Smooth muscle cell of the brain vasculature (primary cell): ENCODE data around the gene SECTM1.

ENCODE experiments used
- DNase-seq: peaks from one replicate; pipeline ENCODE4 v3.0.0-alpha.2; 2012; ENCODE audit warnings: low read depth, low spot score

Gene SECTM1

GRCh38 chr17:82315703-82316358, 17.7 kb downstream of the SECTM1 start:
- no peak for DNase-seq

DNA sequence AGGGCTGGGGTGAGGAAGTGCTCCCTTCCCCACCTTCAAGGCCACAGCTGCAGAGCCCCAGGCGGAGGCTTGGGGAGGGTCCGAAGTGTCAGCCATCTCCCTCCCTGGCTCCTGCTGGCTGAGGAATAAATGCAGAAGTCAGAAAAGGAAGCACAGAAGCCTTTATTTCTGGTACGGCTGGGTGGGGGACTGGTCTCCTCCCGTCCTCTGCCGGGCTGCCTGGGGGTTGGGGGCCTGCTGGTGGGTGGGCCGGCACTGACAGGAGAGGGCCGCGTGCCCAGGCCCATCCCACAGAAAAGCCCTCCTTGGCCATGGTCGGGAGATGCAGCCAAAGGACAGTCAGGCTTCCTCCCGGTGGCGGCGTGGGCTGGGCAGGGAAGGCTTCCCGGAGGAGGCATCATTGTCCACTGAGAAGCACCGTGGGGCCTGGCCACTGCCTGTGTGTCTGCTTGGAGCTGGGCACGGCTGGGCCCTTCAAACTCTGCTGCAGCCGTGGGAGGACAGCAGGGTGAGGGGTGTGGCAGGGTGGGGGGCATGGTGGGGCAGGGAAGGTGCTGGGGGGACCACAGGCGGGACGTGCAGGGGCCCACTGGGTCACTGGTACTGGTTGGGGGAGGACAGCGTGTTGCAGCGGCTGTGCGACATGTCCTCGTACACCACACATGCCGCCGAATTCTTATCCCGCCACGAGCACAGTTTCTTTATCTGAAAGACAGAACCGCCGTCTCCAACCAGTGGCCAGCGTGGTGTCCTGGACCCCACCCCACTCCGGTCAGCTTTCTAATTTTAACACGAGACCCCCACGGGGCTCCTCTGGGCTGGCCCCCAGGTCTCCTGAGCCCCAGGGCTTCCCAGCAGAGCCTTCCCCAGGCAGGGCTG, 18.6 kb downstream of the SECTM1 start:
- DNase-seq, result no peak

GRCh38 chr17:82314012-82314726, 19.4 kb downstream of the SECTM1 start:
- DNase-seq, result no peak

GRCh38 chr17:82313195-82314011, 20.2 kb downstream of the SECTM1 start:
- DNase-seq, result no peak

- DNase-seq, result no peak
Observed at GRCh38 chr17:82311971-82312370, 21.6 kb downstream of the SECTM1 start.

- DNase-seq, result no peak
Observed at GRCh38 chr17:82310877-82311276, 22.7 kb downstream of the SECTM1 start.

GRCh38 chr17:82309656-82310570, 23.7 kb downstream of the SECTM1 start:
- no peak for DNase-seq

- DNase-seq, result no peak
Observed at GRCh38 chr17:82305727-82306300, 27.8 kb downstream of the SECTM1 start.

GRCh38 chr17:82304826-82305726, 28.5 kb downstream of the SECTM1 start:
- DNase-seq, result no peak

DNA sequence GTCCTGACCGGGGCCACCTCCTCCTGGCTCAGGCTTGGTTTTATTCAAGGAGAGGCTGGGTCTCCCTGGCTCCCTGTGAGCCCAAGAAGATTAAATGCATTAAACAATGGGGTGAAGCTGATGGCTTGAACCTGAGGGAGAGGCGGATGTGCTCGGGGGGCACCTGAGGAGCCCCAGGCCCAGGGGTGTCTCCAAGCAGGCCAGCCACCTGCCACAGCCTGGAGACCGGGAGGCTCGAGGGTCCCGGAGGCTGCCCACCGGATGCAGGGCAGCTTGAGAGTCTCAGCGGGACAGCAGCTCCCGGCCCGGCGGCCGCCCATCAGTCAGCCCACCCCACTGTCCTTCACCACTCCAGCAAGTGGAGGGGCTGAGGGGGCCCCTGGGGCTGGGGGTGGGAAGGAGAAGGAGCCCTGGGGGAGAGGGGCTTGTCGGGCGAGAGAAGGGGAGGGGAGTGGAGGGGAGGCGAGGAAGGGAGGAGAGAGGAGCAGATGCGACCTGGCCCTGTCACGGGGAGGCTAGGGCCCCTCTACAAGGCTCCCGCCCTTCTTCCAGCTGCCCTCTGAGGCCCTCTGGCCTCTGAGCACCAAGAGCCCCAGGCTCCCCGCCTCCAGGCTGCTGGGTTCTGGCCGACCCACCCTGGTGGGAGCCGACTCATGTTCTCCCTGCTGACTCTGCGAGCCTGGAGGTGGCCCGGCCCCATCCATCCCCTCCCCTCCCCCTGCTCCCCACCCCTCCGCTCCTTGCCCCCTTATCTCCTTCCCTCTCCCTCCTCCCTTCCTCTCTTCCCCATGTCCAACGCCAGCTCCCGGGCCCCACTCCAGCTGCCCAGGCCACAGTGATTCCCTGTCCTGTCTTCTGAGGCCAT, 29.4 kb downstream of the SECTM1 start:
- DNase-seq, result no peak

- DNase-seq, result no peak
Observed at GRCh38 chr17:82302991-82303943, 30.3 kb downstream of the SECTM1 start.

DNA sequence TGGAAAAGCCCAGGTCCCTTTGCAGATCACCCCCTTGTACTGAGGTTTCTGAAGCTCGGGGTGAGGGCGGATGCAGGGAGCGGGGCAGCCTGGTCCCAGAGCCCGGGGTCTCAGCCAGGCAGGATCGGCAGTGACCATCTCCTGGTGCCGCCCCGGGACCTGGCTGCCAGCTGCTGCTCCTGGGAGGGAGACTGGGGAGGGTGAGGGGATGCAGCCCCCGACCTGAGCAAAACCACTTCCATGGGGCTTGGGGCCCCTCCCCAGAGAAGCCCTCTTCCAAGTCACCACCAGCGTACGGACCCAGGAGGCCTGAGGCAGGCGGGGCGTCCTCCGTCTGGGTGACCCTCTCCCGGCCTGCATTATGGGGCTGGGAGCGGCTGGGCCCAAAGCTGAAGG, 31.0 kb downstream of the SECTM1 start:
- no peak for DNase-seq

GRCh38 chr17:82301916-82302567, 31.5 kb downstream of the SECTM1 start:
- DNase-seq, result no peak

GRCh38 chr17:82301300-82301915, 32.2 kb downstream of the SECTM1 start:
- no peak for DNase-seq

DNA sequence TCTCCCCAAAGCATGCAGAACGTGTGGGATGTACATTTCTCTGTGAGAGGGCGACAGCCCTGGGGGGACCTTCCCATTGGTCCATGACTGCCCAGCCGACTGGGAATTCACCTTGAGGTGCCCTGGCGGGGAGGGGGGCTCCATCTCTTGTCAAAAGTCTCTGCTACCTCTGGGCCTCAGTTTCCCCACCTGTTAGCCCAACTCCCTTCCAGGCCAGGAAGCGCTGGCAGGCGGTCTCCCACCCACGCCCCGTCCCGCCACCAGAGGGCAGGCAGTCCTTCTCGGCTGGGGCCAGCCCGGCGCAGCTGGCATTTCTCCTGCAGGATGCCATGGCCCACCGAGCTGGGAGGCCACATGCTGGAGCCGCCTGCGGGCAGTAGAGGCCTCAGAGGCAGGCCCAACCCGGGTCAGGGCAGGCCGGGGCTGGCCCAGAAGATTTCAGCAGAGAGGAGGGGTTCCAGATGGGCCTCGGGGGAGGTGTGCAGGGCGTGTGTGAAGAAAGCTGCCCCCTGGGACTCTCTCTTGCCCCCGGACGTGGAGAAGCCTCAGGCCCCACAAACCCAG, 32.8 kb downstream of the SECTM1 start:
- DNase-seq, result no peak

- no peak for DNase-seq
Observed at GRCh38 chr17:82300228-82300627, 33.3 kb downstream of the SECTM1 start.
